ENCODE measurements around the gene ADISSP. TPM values are rescaled to one million over a fixed set of nuclear protein-coding genes. Genes with fewer than 3 reads are reported as not detected.

ADISSP gene
- total and polyA plus RNA-seq, 8 donors = 5.0 to 16.0 (median 11.3) TPM

DNA sequence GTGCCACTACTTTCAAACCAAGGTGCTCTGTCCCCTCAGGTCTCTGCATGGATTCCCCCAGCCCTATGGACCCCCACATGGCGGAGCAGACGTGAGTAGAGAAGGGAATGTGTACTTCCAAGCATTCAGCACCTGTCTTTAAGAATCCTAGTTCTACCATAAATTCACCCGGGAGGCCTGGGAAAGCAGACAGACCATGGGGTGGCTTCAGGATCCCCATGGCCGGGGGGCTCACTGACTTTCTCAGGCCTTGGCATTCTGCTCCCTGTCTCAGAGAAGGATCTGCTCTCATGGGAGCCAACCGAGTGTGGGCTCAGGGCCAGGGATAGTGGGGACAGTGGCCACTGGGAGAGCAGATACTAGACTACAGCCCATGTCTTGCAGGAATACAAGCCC lies 30.8 kb upstream of the ADISSP start:
- FAIRE-seq = no peak
- 82 to 89% methylated on average over 5 of the region's 5 CpGs for WGBS, 2 donors
- TF ChIP-seq, protein P1, sequence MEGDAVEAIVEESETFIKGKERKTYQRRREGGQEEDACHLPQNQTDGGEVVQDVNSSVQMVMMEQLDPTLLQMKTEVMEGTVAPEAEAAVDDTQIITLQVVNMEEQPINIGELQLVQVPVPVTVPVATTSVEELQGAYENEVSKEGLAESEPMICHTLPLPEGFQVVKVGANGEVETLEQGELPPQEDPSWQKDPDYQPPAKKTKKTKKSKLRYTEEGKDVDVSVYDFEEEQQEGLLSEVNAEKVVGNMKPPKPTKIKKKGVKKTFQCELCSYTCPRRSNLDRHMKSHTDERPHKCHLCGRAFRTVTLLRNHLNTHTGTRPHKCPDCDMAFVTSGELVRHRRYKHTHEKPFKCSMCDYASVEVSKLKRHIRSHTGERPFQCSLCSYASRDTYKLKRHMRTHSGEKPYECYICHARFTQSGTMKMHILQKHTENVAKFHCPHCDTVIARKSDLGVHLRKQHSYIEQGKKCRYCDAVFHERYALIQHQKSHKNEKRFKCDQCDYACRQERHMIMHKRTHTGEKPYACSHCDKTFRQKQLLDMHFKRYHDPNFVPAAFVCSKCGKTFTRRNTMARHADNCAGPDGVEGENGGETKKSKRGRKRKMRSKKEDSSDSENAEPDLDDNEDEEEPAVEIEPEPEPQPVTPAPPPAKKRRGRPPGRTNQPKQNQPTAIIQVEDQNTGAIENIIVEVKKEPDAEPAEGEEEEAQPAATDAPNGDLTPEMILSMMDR (IDR thresholded peaks at IDR 0.05) = no peak

DNA sequence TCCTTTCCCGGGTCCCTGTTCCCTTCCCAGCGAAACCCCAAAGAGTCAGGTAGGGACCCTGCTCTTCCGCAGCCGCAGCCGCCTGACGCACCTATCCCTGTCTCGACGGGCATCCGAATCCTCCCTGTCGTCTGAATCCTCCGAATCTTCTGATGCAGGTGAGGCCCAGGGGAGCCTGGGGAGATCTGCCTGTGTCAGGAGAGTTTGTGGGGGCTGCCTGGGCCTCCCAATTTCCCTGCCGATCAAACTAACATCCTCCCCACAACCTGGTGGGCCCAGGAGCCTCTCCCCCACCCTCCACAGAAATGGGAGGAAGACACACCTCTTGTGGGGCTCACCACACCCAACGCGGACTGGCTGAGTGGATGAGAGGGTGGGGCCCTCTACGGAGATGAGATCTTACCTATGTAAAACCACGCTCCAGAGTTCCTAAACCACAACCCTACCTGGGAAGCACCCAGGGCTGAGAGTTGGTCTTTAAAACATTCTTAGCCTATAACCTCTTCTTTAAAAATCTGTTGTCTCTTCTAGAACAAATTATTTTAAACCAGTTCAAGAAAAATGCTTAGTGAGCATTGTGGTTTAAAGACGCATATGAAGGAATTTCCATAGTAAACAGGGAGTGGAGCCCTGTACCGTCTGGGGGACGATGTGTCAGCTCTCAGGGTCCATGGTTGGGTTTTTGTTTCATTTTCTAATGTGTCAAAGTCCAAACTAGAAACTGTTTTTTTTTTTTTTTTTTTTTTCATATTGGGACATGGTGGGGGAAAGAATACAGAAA lies 30.2 kb upstream of the ADISSP start:
- ATAC-seq (no peak), DNase-seq (no peak), FAIRE-seq (no peak)
- intact Hi-C loops (cut with DNase I) = no loop called here
- no peaks in the 10 kb centered on the region for H3K9me3 ChIP-seq
- H3K27ac ChIP-seq = no peak overlapping the region
- peak overlapping the region in 1 of 4 donors; percentile 72 for H3K4me3 ChIP-seq
- no peaks in the 10 kb centered on the region for H3K27me3 ChIP-seq
- TF ChIP-seq, protein P1 (IDR thresholded peaks at IDR 0.05) = no peak
- WGBS, 2 donors = 82 to 85% methylated on average over 19 of the region's 19 CpGs
- H3K36me3 ChIP-seq = no peaks in the 10 kb centered on the region
- H3K4me1 ChIP-seq = peaks cover 0 to 7% (median 0%) of the 10 kb centered on the region in 3 donors

More for the DNA sequence above, 30.8 kb upstream of the ADISSP start:
- no peaks in the 10 kb centered on the region for H3K9me3 ChIP-seq
- ATAC-seq = no peak
- no peaks in the 10 kb centered on the region for H3K36me3 ChIP-seq
- no peak overlapping the region for H3K27ac ChIP-seq
- H3K27me3 ChIP-seq = no peaks in the 10 kb centered on the region
- no peak for DNase-seq
- peaks cover 0 to 7% (median 0%) of the 10 kb centered on the region in 3 donors for H3K4me1 ChIP-seq
- H3K4me3 ChIP-seq = no peak overlapping the region
- intact Hi-C loops (cut with DNase I) = no loop called here

DNA sequence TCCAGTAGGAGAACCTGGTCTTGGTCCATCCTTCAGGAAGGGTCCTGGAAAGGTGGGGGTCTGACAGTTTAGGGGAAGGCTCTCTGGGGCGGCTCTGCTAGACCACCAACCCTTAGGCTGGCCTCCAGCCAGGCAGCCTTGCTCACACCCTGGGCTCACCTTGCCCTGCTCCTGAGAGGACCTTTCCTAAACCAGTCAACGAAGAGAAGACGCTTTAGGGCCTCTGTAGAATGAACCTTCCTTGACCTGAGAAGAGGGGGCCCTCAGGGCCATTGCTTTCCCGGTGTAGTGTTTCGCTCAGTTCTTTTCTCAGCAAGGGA lies 29.6 kb upstream of the ADISSP start:
- TF ChIP-seq, protein P1 (IDR thresholded peaks at IDR 0.05) = no peak
- 89% methylated on average over 5 of the region's 5 CpGs for WGBS, 2 donors
- no peak for FAIRE-seq
- Histone ChIP-seq H3K4me1 (peaks cover 0 to 7% (median 0%) of the 10 kb centered on the region in 3 donors), H3K27me3 (no peaks in the 10 kb centered on the region), H3K27ac (no peak overlapping the region), H3K36me3 (no peaks in the 10 kb centered on the region), H3K9me3 (no peaks in the 10 kb centered on the region), H3K4me3 (peak overlapping the region in 1 of 4 donors; percentile 72)
- intact Hi-C loops (cut with DNase I) = no loop called here
- no peak for ATAC-seq
- peak in 1 of 6 donors; percentile 21 for DNase-seq

DNA sequence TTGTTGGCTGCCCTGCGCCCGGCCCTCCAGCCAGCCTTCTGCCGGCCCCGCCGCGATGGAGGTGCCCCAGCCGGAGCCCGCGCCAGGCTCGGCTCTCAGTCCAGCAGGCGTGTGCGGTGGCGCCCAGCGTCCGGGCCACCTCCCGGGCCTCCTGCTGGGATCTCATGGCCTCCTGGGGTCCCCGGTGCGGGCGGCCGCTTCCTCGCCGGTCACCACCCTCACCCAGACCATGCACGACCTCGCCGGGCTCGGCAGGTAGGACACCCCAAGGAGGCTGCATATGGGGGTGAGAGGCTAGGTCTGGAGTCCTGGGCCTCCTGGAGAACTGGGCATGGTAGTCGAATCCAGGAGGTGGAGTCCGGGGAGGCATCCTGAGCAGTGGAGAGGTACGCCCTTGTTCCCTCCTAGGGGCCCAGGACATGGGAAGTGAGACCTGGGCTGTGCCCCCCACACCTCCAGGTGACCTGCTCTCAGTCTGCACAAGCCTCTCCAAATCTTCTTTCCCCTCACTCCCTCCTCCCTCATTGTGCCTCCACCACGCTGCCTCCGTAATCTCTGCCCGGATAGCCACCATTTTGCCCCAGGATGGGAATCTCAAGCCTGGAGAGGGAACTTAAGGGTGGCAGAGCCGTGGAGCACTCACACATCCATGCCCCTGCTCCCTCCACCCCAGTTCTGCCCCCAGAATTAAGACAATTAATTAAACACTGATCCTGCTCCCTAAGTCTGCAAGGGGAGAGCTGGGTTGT lies 29.1 kb upstream of the ADISSP start:
- Histone ChIP-seq H3K4me1 (peaks cover 0 to 7% (median 0%) of the 10 kb centered on the region in 3 donors), H3K9me3 (no peaks in the 10 kb centered on the region), H3K27me3 (no peaks in the 10 kb centered on the region), H3K4me3 (peak overlapping the region; percentile 3 to 72 (median 50)), H3K36me3 (no peaks in the 10 kb centered on the region), H3K27ac (no peak overlapping the region)
- TF ChIP-seq, protein P1 (IDR thresholded peaks at IDR 0.05) = no peak
- DNase-seq = peak in 2 of 6 donors; percentile 41 to 77
- intact Hi-C loops (cut with DNase I) = no loop called here
- peak in 1 of 4 donors; percentile 6 for ATAC-seq
- FAIRE-seq = no peak
- WGBS, 2 donors = 15 to 19% methylated on average over 26 to 33 of the region's 33 CpGs
